SK-N-SH (cell line): ENCODE results near the gene LAMA4. TPM values are rescaled to one million over a fixed set of nuclear protein-coding genes. Genes with fewer than 3 reads are reported as not detected.

Source experiments
- CTCF ChIA-PET: fragments of 300-600, 350-600 bp; formaldehyde crosslinking; extraction: SDS; loops from one replicate; lab custom pipeline; 2021; lab: Yijun Ruan, JAX
- POLR2A ChIA-PET: fragments of 350-600 bp; sonication (Branson Sonifier 250); formaldehyde crosslinking; extraction: SDS; loops from one replicate; lab custom pipeline; 2020; ENCODE audit warnings: antibody characterized with exemption, inconsistent platforms; lab: Yijun Ruan, JAX
- DNase-seq: peaks from one replicate; pipeline ENCODE4 v3.0.0; 2012
- H2AFZ ChIP-seq: fragments of 200-600 bp; sonication (generic); 2 replicates; pipeline ENCODE4 v1.8.1; 2016; ENCODE audit warnings: antibody characterized with exemption, mild to moderate bottlenecking, low read depth
- H3F3A ChIP-seq: fragments of 200-600 bp; sonication (generic); replicated peaks from 2 replicates; pipeline ENCODE3; 2016; ENCODE audit warnings: antibody characterized with exemption, mild to moderate bottlenecking; ENCODE audit not compliant: insufficient read depth
- H3K27ac ChIP-seq, 2 experiments: fragments of 200-500 bp in 1 of 2; fragments of 200-600 bp in 1 of 2; sonication (Bioruptor generic) in 1 of 2; sonication (generic), shearing (Covaris generic) in 1 of 2; 2 replicates each; pipeline versions ENCODE4 v1.5.1 to v1.6.1; 2014 to 2016; ENCODE audit warnings: low read depth in 2 of 2, inconsistent platforms in 1 of 2, low read length in 1 of 2, mild to moderate bottlenecking in 1 of 2, mixed read lengths in 1 of 2
- H3K27me3 ChIP-seq: fragments of 200-600 bp; sonication (generic), shearing (Covaris generic); 2 replicates; pipeline ENCODE4 v1.6.1; 2016; ENCODE audit warnings: mixed run types; ENCODE audit not compliant: insufficient read depth
- H3K36me3 ChIP-seq, 2 experiments: fragments of 200-500 bp in 1 of 2; fragments of 200-600 bp in 1 of 2; sonication (Bioruptor generic) in 1 of 2; sonication (generic) in 1 of 2; replicated peaks in 1 of 2; 2 replicates each; pipeline versions ENCODE3 to v1.5.1; 2014 to 2016; ENCODE audit warnings: low read length in 1 of 2, mild to moderate bottlenecking in 1 of 2; ENCODE audit not compliant: insufficient read depth in 2 of 2, control insufficient read depth in 1 of 2
- H3K4me1 ChIP-seq, 2 experiments: fragments of 200-500 bp in 1 of 2; fragments of 200-600 bp in 1 of 2; sonication (Bioruptor generic) in 1 of 2; sonication (generic), shearing (Covaris generic) in 1 of 2; 2 replicates each; pipeline versions ENCODE4 v1.5.1 to v1.6.1; 2014 to 2016; ENCODE audit warnings: low read depth in 1 of 2, low read length in 1 of 2, mixed run types in 1 of 2; ENCODE audit not compliant: insufficient read depth in 2 of 2, control insufficient read depth in 1 of 2
- H3K4me2 ChIP-seq: fragments of 200-600 bp; sonication (generic), shearing (Covaris generic); 2 replicates; pipeline ENCODE4 v1.6.1; 2017; ENCODE audit warnings: mixed run types
- H3K4me3 ChIP-seq, 2 experiments: fragments of 200-500 bp in 1 of 2; fragments of 200-600 bp in 1 of 2; sonication (Bioruptor generic) in 1 of 2; sonication (generic), shearing (Covaris generic) in 1 of 2; 2 replicates each; pipeline versions ENCODE4 v1.5.1 to v1.8.1; 2014 to 2016; ENCODE audit warnings: low read depth in 2 of 2, inconsistent platforms in 1 of 2, low read length in 1 of 2, mild to moderate bottlenecking in 1 of 2, mixed read lengths in 1 of 2, moderate library complexity in 1 of 2
- H3K79me2 ChIP-seq: fragments of 200-600 bp; sonication (generic); 2 replicates; pipeline ENCODE4 v1.8.1; 2017; ENCODE audit warnings: mild to moderate bottlenecking; ENCODE audit not compliant: insufficient read depth
- H3K9ac ChIP-seq: fragments of 200-600 bp; sonication (generic); 2 replicates; pipeline ENCODE4 v1.6.1; 2017; ENCODE audit warnings: mixed run types
- H3K9me2 ChIP-seq: fragments of 200-600 bp; sonication (generic); 2 replicates; pipeline ENCODE4 v1.6.1; 2017; ENCODE audit warnings: mixed run types
- H3K9me3 ChIP-seq: fragments of 200-600 bp; sonication (generic); 2 replicates; pipeline ENCODE4 v1.6.1; 2017; ENCODE audit warnings: mixed run types, mild to moderate bottlenecking, moderate library complexity
- H4K20me1 ChIP-seq: fragments of 200-600 bp; sonication (generic); 2 replicates; pipeline ENCODE4 v1.6.1; 2017; ENCODE audit warnings: mild to moderate bottlenecking, mixed run types; ENCODE audit not compliant: insufficient read depth
- EZH2phosphoT487 ChIP-seq: fragments of 200-600 bp; sonication (generic); IDR thresholded peaks from 2 replicates; pipeline ENCODE4 v1.6.1; 2017; ENCODE audit warnings: low read depth, mixed run types, mild to moderate bottlenecking, antibody characterized with exemption, moderate library complexity, borderline replicate concordance
- GABPA ChIP-seq: IDR thresholded peaks from 2 replicates; pipeline ENCODE4 v1.4.0; 2012; ENCODE audit warnings: low read depth, mild to moderate bottlenecking
- MAX ChIP-seq: IDR thresholded peaks from 2 replicates; pipeline ENCODE4 v1.4.0; 2012; ENCODE audit warnings: low read depth
- MEF2A ChIP-seq: IDR thresholded peaks from 2 replicates; pipeline ENCODE4 v1.4.0; 2012; ENCODE audit warnings: low read depth, borderline replicate concordance
- MXI1 ChIP-seq: IDR thresholded peaks from 2 replicates; pipeline ENCODE4 v1.6.1; 2012; ENCODE audit warnings: mild to moderate bottlenecking, low read depth, low read length, improper control_type of control experiment
- NFIC ChIP-seq: IDR thresholded peaks from 2 replicates; pipeline ENCODE4 v1.4.0; 2012; ENCODE audit warnings: borderline replicate concordance
- NRF1 ChIP-seq: IDR thresholded peaks from 2 replicates; pipeline ENCODE4 v1.6.1; 2012; ENCODE audit warnings: low read depth, mild to moderate bottlenecking, low read length
- RCOR1 ChIP-seq: fragments of 150-350 bp; IDR thresholded peaks from 2 replicates; pipeline ENCODE4 v1.6.1; 2017; ENCODE audit warnings: antibody characterized with exemption, low read length
- REST ChIP-seq: IDR thresholded peaks from 2 replicates; pipeline ENCODE4 v1.6.1; 2012; ENCODE audit warnings: mild to moderate bottlenecking, low read depth, low read length, moderate library complexity
- RXRA ChIP-seq: IDR thresholded peaks from 2 replicates; pipeline ENCODE4 v1.4.0; 2012; ENCODE audit warnings: low read depth, mild to moderate bottlenecking, borderline replicate concordance
- SIN3A ChIP-seq: IDR thresholded peaks from 2 replicates; pipeline ENCODE4 v1.6.1; 2012; ENCODE audit warnings: low read depth, mild to moderate bottlenecking, low read length, moderate library complexity, borderline replicate concordance
- SMC3 ChIP-seq: IDR thresholded peaks from 2 replicates; pipeline ENCODE4 v1.6.1; 2012; ENCODE audit warnings: low read depth, low read length, improper control_type of control experiment
- ZBTB33 ChIP-seq: IDR thresholded peaks from 2 replicates; pipeline ENCODE4 v1.4.0; 2012; ENCODE audit warnings: low read depth, borderline replicate concordance
- WGBS: methylation state at CpG from one replicate; pipeline ENCODE4 v1.1.6; 2017; ENCODE audit warnings: low lambda C conversion rate; 5-methylcytosine and 5-hydroxymethylcytosine counted together
- polyA plus RNA-seq, 3 experiments: library from polyadenylated mRNA; depleted of rRNA; stranded (reverse); fragments of >200 nt; gene quantifications; 2 replicates each; pipeline ENCODE4 v1.2.3, GENCODE V29; 2012
- TF ChIP-seq, protein P1 (sequence below): fragments of 150-350 bp; IDR thresholded peaks from 2 replicates; pipeline ENCODE4 v1.6.1; 2017; ENCODE audit warnings: antibody characterized with exemption, low read length, low read depth, borderline replicate concordance
- TF ChIP-seq, protein P2 (sequence below): IDR thresholded peaks from 2 replicates; pipeline ENCODE4; 2012

The LAMA4 gene
- polyA plus RNA-seq, 1 of the 3 experiments (the other 2 are of a cell fraction) = 9.4 TPM

DNA sequence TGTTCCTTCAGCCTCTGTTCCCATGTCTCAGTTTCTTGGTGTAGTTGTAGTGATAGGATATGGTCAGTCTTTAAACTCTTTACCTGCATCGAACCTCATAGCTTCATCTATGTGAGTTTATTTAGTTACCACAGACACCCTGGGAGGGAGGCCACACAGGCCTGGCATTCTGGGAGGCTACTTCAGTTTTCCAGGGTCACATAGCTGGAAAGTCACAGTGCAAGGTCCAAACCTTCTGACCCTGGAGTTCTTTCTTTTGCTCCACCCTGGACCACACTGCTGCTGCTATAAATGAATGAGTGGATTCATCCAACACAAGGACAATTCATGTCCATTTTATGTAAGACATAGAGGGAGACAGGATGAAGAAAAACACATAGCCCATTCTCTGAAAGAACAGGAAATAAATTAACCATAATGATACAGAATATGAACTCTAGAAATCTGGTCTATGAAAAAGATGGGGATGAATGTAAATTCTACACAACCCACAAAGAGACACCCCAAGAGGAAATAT lies 60.8 kb downstream of the LAMA4 start:
- H3K9me3 ChIP-seq = no peaks in the 10 kb centered on the region
- H3K27ac ChIP-seq = no peak overlapping the region
- peaks cover 0 to 31% of the 10 kb centered on the region in 2 experiments; a peak in 2 of 4 replicates for H3K4me1 ChIP-seq
- H3K9ac ChIP-seq = no peak overlapping the region
- peaks cover 0 to 3% of the 10 kb centered on the region in 2 experiments for H3K36me3 ChIP-seq
- no peaks in the 10 kb centered on the region for H3K27me3 ChIP-seq
- H3K9me2 ChIP-seq = no peaks in the 10 kb centered on the region
- ChIA-PET POLR2A (no interaction called here), CTCF (interaction anchor here (0.9 to 12.9 kb wide), 6 partner anchors 9 to 105 kb away, joined by 3 to 92 read pairs (median 3); no protein-coding TSS in a partner anchor)
- DNase-seq = no peak
- H3K4me3 ChIP-seq = no peak overlapping the region
- H4K20me1 ChIP-seq = no peaks in the 10 kb centered on the region
- no peaks in the 10 kb centered on the region for H3F3A ChIP-seq
- no peak overlapping the region for H2AFZ ChIP-seq
- no peaks in the 10 kb centered on the region for H3K79me2 ChIP-seq
- H3K4me2 ChIP-seq = no peak overlapping the region
- 92% methylated on average over 1 of the region's 1 CpG for WGBS
- TF ChIP-seq ZBTB33 (no peak), EZH2phosphoT487 (no peak), NRF1 (no peak), NFIC (no peak), RXRA (no peak), MEF2A (no peak), REST (no peak), SIN3A (no peak), SMC3 (no peak), MAX (no peak), RCOR1 (no peak), MXI1 (no peak), GABPA (no peak)
- TF ChIP-seq, protein P1, sequence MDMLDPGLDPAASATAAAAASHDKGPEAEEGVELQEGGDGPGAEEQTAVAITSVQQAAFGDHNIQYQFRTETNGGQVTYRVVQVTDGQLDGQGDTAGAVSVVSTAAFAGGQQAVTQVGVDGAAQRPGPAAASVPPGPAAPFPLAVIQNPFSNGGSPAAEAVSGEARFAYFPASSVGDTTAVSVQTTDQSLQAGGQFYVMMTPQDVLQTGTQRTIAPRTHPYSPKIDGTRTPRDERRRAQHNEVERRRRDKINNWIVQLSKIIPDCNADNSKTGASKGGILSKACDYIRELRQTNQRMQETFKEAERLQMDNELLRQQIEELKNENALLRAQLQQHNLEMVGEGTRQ = no peak
- TF ChIP-seq, protein P2, sequence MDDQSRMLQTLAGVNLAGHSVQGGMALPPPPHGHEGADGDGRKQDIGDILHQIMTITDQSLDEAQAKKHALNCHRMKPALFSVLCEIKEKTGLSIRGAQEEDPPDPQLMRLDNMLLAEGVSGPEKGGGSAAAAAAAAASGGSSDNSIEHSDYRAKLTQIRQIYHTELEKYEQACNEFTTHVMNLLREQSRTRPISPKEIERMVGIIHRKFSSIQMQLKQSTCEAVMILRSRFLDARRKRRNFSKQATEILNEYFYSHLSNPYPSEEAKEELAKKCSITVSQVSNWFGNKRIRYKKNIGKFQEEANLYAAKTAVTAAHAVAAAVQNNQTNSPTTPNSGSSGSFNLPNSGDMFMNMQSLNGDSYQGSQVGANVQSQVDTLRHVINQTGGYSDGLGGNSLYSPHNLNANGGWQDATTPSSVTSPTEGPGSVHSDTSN = no peak
